KMS-11 (cell line): Measurements from ENCODE around the gene BACE1-AS.

Experiments
- H2AFZ ChIP-seq: fragments of 200-600 bp; sonication (generic); 2 replicates; pipeline ENCODE4 v1.6.1; 2016; ENCODE audit warnings: antibody characterized with exemption, mixed run types, low read depth
- H3K27ac ChIP-seq: fragments of 200-600 bp; sonication (generic); 2 replicates; pipeline ENCODE4 v1.6.1; 2016; ENCODE audit warnings: mild to moderate bottlenecking, mixed run types
- H3K27me3 ChIP-seq: fragments of 200-600 bp; sonication (generic); 2 replicates; pipeline ENCODE4 v1.6.1; 2017; ENCODE audit warnings: mild to moderate bottlenecking, low read depth, mixed run types, moderate library complexity; ENCODE audit not compliant: insufficient read depth
- H3K36me3 ChIP-seq: fragments of 200-600 bp; sonication (generic); 2 replicates; pipeline ENCODE4 v1.6.1; 2017; ENCODE audit warnings: mild to moderate bottlenecking, mixed run types; ENCODE audit not compliant: insufficient read depth
- H3K4me1 ChIP-seq: fragments of 200-600 bp; sonication (generic); 2 replicates; pipeline ENCODE4 v1.6.1; 2016; ENCODE audit warnings: mild to moderate bottlenecking, low read depth, mixed run types; ENCODE audit not compliant: poor library complexity, severe bottlenecking
- H3K4me2 ChIP-seq: fragments of 200-600 bp; sonication (generic); 2 replicates; pipeline ENCODE4 v1.7.0; 2016; ENCODE audit warnings: mild to moderate bottlenecking, mixed run types
- H3K4me3 ChIP-seq: fragments of 200-600 bp; sonication (generic); IDR thresholded peaks from 2 replicates; pipeline ENCODE4 v1.6.1; 2017; ENCODE audit warnings: low read depth, low read length, mixed read lengths; ENCODE audit not compliant: insufficient read depth
- H3K79me2 ChIP-seq: fragments of 200-600 bp; sonication (generic); 2 replicates; pipeline ENCODE4 v1.6.1; 2016; ENCODE audit warnings: low read depth, mixed run types; ENCODE audit not compliant: insufficient read depth
- H3K9ac ChIP-seq: fragments of 200-600 bp; sonication (generic); 2 replicates; pipeline ENCODE4 v1.6.1; 2016; ENCODE audit warnings: mild to moderate bottlenecking, mixed run types
- H4K20me1 ChIP-seq: fragments of 200-600 bp; sonication (generic); 2 replicates; pipeline ENCODE4 v1.6.1; 2016; ENCODE audit warnings: mild to moderate bottlenecking, mixed run types; ENCODE audit not compliant: insufficient read depth
- TF ChIP-seq, protein P1 (sequence below): fragments of 200-600 bp; sonication (generic); conservative IDR thresholded peaks from 2 replicates; pipeline ENCODE4 v1.6.1; 2017; ENCODE audit warnings: low read depth, mild to moderate bottlenecking, antibody characterized with exemption, low read length, moderate library complexity, mixed read lengths

Gene BACE1-AS

DNA sequence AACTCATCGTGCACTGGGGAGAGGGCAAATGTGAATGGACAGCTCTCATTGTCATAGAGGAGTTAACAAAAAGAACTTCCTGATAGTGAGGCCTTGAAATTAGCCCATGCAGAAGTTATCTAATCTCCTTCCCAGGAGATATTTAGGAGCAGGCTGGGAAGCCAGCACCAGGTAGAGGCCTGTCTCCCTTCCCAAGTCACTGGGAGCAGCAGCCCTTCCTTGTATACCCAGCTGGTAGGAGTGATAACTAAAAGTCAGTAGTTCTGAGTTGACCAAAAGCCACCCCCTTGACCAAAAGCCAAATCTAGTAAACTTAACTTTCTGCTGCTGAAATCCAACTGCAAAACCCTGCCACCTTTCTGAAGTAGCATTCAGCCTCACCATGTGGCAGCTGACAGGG is 1.4 kb upstream of the BACE1-AS start:
- Histone ChIP-seq H3K79me2 (no peaks in the 10 kb centered on the region), H3K9ac (no peak overlapping the region), H3K4me2 (no peak overlapping the region), H3K4me1 (peaks cover 4% of the 10 kb centered on the region), H3K27ac (no peak overlapping the region), H4K20me1 (no peaks in the 10 kb centered on the region), H3K36me3 (no peaks in the 10 kb centered on the region), H3K4me3 (no peak overlapping the region), H2AFZ (no peak overlapping the region), H3K27me3 (no peaks in the 10 kb centered on the region)
- TF ChIP-seq, protein P1, sequence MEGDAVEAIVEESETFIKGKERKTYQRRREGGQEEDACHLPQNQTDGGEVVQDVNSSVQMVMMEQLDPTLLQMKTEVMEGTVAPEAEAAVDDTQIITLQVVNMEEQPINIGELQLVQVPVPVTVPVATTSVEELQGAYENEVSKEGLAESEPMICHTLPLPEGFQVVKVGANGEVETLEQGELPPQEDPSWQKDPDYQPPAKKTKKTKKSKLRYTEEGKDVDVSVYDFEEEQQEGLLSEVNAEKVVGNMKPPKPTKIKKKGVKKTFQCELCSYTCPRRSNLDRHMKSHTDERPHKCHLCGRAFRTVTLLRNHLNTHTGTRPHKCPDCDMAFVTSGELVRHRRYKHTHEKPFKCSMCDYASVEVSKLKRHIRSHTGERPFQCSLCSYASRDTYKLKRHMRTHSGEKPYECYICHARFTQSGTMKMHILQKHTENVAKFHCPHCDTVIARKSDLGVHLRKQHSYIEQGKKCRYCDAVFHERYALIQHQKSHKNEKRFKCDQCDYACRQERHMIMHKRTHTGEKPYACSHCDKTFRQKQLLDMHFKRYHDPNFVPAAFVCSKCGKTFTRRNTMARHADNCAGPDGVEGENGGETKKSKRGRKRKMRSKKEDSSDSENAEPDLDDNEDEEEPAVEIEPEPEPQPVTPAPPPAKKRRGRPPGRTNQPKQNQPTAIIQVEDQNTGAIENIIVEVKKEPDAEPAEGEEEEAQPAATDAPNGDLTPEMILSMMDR = no peak

DNA sequence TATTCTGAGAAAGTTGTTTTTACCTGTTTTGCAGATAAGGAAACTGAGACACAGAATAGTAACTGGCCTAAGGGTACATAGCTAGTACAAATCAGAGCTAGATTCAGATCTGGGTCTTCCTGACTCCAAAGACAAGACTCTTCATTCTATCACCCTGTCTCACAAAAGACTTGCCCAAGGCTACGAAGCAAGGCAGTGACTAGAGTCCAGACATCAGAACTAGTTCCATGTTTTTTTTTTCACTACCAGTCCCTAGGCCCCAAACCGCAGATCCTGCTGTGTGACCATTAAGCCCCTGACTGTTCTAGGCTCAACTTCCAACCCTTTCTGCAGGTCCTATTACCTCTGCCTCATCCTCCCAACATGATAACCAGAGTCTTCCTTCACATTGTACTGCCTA is 1.5 kb downstream of the BACE1-AS start:
- H3K36me3 ChIP-seq = no peaks in the 10 kb centered on the region
- H2AFZ ChIP-seq = no peak overlapping the region
- TF ChIP-seq, protein P1 = no peak
- H3K4me2 ChIP-seq = no peak overlapping the region
- peaks cover 4% of the 10 kb centered on the region for H3K4me1 ChIP-seq
- no peak overlapping the region for H3K27ac ChIP-seq
- H3K79me2 ChIP-seq = no peaks in the 10 kb centered on the region
- H3K27me3 ChIP-seq = no peaks in the 10 kb centered on the region
- no peak overlapping the region for H3K4me3 ChIP-seq
- H4K20me1 ChIP-seq = no peaks in the 10 kb centered on the region
- H3K9ac ChIP-seq = no peak overlapping the region

DNA sequence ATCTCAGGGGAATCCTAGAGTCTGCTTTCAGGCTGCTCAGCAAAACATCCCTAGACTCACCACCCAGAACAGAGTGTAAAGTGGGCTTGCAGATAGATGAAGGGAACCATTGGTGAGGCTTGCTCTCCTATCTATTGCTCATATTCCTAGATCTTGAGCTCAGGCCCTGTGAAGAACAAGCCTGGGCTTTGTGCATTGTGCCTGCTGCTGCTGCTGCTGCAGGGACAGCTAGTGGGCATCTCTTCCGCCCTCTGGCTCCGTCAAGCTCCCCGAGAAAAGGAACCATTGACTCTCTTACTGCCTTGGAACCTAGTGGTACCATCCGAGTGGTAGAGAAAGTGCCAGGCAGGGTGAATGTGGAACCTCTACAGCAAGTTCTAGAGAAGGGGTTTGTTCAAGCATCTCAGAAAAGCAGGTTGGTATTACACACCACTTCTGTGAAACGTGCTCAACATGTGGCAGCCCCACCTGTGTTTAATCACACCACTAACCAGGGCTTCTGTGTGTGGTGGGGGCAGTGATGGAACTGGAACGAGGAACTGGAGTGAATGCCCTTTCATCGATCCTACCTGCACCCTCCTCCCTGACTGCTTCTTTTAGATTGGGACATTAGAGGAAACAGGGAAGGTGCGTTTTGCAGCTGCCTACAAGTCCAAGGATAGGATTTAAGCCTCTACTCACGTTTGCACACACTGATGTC is 4.4 kb downstream of the BACE1-AS start:
- Histone ChIP-seq H3K4me3 (no peak overlapping the region), H2AFZ (no peak overlapping the region), H3K27ac (no peak overlapping the region), H3K36me3 (no peaks in the 10 kb centered on the region), H3K79me2 (no peaks in the 10 kb centered on the region), H3K4me1 (peaks cover 4% of the 10 kb centered on the region), H3K27me3 (no peaks in the 10 kb centered on the region), H3K4me2 (no peak overlapping the region), H3K9ac (no peak overlapping the region), H4K20me1 (no peaks in the 10 kb centered on the region)
- TF ChIP-seq, protein P1 = no peak

DNA sequence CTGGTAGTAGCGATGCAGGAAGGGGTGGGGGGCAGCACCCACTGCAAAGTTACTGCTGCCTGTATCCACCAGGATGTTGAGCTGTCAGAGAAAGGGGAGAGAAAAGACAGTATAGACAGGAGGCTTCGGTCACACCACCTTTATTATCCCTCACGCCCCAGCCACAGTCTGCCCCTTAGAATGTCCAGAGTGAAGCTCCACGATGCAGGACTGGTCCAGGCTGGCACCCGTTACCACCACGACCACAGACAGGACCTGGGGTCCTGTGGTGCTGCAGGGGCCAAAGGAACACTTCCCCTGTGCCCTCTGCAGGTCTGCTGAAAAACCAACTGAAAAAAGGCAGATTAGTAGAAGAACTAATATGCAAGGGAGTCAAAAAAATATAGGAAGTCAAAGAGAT is 5.7 kb downstream of the BACE1-AS start:
- Histone ChIP-seq H4K20me1 (no peaks in the 10 kb centered on the region), H3K4me3 (no peak overlapping the region), H3K27me3 (no peaks in the 10 kb centered on the region), H3K79me2 (no peaks in the 10 kb centered on the region), H3K4me1 (peaks cover 4% of the 10 kb centered on the region), H2AFZ (no peak overlapping the region), H3K36me3 (no peaks in the 10 kb centered on the region), H3K27ac (no peak overlapping the region), H3K4me2 (no peak overlapping the region), H3K9ac (no peak overlapping the region)
- TF ChIP-seq, protein P1 = no peak
